Left lung (tissue), 10 donors: ENCODE measurements around the gene MLKL. TPM values are rescaled to one million over a fixed set of nuclear protein-coding genes. Genes with fewer than 3 reads are reported as not detected.

Experiments used
- ATAC-seq: fragments of 200-7000 bp; cut with Tn5 transposase; one replicate; pipeline ENCODE4 v1.9.1; 2020; ENCODE audit warnings: moderate library complexity
- DNase-seq, 4 donors: peaks; one replicate each; pipeline ENCODE4 v3.0.0-alpha.2; 2013 to 2020
- H3K27ac ChIP-seq, 2 donors: fragments of 200-600 bp; sonication (generic) in 1 of 2; one replicate each; pipeline versions ENCODE4 v1.5.0 to v1.8.0; 2020 to 2021
- H3K27me3 ChIP-seq, 2 donors: fragments of 200-600 bp; sonication (generic) in 1 of 2; one replicate each; pipeline versions ENCODE4 v1.5.0 to v1.8.0; 2020 to 2021
- H3K36me3 ChIP-seq, 2 donors: fragments of 200-600 bp; sonication (generic) in 1 of 2; one replicate each; pipeline versions ENCODE4 v1.5.0 to v1.8.0; 2020 to 2021
- H3K4me1 ChIP-seq, 2 donors: fragments of 200-600 bp; one replicate each; pipeline ENCODE4 v1.8.0; 2021
- H3K4me3 ChIP-seq, 2 donors: fragments of 200-600 bp; sonication (generic) in 1 of 2; one replicate each; pipeline versions ENCODE4 v1.5.0 to v1.8.0; 2020 to 2021; ENCODE audit warnings: mild to moderate bottlenecking in 1 of 2
- H3K9me3 ChIP-seq, 2 donors: fragments of 200-600 bp; sonication (generic) in 1 of 2; one replicate each; pipeline versions ENCODE4 v1.5.0 to v1.8.0; 2020 to 2021
- intact Hi-C, 2 donors: fragments of 100-400 bp; cut with DNase I; formaldehyde crosslinking; loops; one replicate each; pipeline versions ENCODE4 v1.11.2 to v1.14.2; 2022
- polyA plus RNA-seq, 6 donors: library from polyadenylated mRNA; unstranded; fragments of 120-200 nt; gene quantifications; one replicate each; pipeline ENCODE4 v1.2.1, GENCODE V29; 2013; ENCODE audit not compliant: insufficient read length in 6 of 6
- total RNA-seq, 2 donors: library from RNA; stranded (reverse); fragmentation: NEBNext Ultra II Directional; extraction: Animal tissue kit (Norgen Biotek cat#: 25700); gene quantifications; one replicate each; pipeline ENCODE4 v1.2.1, GENCODE V29; 2021
- TF ChIP-seq, protein P1 (sequence below), 2 donors: fragments of 200-600 bp; sonication (generic) in 1 of 2; IDR thresholded peaks; one replicate each; pipeline versions ENCODE4 v1.5.0 to v1.8.0; 2021; ENCODE audit warnings: antibody characterized with exemption in 2 of 2
- donor health status: DM: no; HTN: yes; CAD: no.
- donor health status: DM: no; HTN: no; CAD: no.

The MLKL gene
- total and polyA plus RNA-seq, 8 donors: 5.2 to 40.5 (median 6.8) TPM

- H3K4me1 ChIP-seq: no peaks in the 10 kb centered on the region
- peaks cover 0 to 80% of the 10 kb centered on the region in 2 donors for H3K36me3 ChIP-seq
- H3K4me3 ChIP-seq: no peak overlapping the region
- no peak overlapping the region for H3K27ac ChIP-seq
- DNase-seq: peak in 1 of 4 donors; percentile 2
- intact Hi-C loops: no loop called here
- TF ChIP-seq, protein P1, sequence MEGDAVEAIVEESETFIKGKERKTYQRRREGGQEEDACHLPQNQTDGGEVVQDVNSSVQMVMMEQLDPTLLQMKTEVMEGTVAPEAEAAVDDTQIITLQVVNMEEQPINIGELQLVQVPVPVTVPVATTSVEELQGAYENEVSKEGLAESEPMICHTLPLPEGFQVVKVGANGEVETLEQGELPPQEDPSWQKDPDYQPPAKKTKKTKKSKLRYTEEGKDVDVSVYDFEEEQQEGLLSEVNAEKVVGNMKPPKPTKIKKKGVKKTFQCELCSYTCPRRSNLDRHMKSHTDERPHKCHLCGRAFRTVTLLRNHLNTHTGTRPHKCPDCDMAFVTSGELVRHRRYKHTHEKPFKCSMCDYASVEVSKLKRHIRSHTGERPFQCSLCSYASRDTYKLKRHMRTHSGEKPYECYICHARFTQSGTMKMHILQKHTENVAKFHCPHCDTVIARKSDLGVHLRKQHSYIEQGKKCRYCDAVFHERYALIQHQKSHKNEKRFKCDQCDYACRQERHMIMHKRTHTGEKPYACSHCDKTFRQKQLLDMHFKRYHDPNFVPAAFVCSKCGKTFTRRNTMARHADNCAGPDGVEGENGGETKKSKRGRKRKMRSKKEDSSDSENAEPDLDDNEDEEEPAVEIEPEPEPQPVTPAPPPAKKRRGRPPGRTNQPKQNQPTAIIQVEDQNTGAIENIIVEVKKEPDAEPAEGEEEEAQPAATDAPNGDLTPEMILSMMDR (IDR thresholded peaks at IDR 0.05): peak; percentile 17 to 33
- no peak for ATAC-seq
- no peaks in the 10 kb centered on the region for H3K9me3 ChIP-seq
- no peaks in the 10 kb centered on the region for H3K27me3 ChIP-seq
Observed at GRCh38 chr16:74650966-74651567, 49.6 kb downstream of the MLKL start.

DNA sequence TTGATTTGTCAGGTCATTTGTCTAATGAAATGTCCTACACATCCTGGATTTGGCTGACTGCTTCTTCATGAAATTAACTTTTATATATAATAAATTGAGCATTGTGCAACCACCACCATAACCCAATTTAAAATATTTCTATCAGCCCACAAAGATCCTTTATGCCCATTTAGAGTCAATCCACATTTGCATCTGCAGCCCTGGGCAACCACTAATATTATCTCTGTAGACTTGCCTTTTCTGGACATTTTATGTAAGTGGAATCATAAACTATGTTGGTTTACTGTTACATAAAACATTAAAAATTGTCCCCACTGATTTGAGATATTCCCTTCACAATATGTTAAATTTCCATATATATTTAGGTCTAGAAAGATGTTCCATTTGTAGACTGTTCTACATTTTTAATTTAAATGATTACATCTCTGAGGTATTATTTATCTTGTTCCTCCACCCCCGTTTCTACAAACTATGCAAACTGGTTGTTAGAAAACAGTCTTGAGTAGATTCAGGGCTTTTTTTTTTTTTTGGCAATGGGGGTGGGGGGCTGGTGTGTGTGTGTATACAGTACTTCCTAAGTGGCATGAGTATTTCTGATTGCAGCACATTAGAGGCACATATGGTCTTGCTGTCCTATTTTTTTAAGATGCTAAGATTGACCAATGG lies 50.7 kb downstream of the MLKL start:
- no peaks in the 10 kb centered on the region for H3K27me3 ChIP-seq
- no peak overlapping the region for H3K4me3 ChIP-seq
- no peaks in the 10 kb centered on the region for H3K9me3 ChIP-seq
- no peak for ATAC-seq
- no peaks in the 10 kb centered on the region for H3K4me1 ChIP-seq
- DNase-seq: no peak
- intact Hi-C loops: no loop called here
- TF ChIP-seq, protein P1 (IDR thresholded peaks at IDR 0.05): no peak
- H3K36me3 ChIP-seq: peaks cover 0 to 83% of the 10 kb centered on the region in 2 donors
- no peak overlapping the region for H3K27ac ChIP-seq

DNA sequence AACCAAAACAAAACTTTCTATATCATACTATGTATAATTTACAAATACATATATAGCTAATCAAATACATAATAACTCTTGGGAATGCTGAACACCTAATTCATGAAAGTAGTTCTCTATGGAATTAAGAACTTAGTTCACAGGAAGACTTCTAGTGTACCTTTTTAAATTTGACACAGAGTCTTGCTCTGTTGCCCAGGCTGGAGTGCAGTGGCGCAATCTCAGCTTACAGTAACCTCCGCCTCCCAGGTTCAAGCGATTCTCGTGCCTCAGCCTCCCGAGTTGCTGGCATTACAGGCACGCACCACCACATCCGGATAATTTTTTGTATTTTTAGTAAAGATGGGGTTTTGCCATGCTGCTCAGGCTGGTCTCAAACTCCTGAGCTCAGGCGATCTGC lies 58.7 kb downstream of the MLKL start:
- TF ChIP-seq, protein P1 (IDR thresholded peaks at IDR 0.05): no peak
- peaks cover 0 to 100% of the 10 kb centered on the region in 2 donors for H3K36me3 ChIP-seq
- no peak for ATAC-seq

GRCh38 chr16:74637742-74638453 lies 62.8 kb downstream of the MLKL start:
- DNase-seq: no peak
- Histone ChIP-seq H3K4me3 (no peak overlapping the region), H3K27ac (no peak overlapping the region), H3K4me1 (no peaks in the 10 kb centered on the region), H3K27me3 (no peaks in the 10 kb centered on the region), H3K36me3 (peaks cover 0 to 100% of the 10 kb centered on the region in 2 donors), H3K9me3 (no peaks in the 10 kb centered on the region)
- intact Hi-C loops: no loop called here
- no peak for ATAC-seq
- TF ChIP-seq, protein P1 (IDR thresholded peaks at IDR 0.05): no peak

More for the DNA sequence above, 58.7 kb downstream of the MLKL start:
- no peaks in the 10 kb centered on the region for H3K9me3 ChIP-seq
- no peak for DNase-seq
- H3K4me1 ChIP-seq: no peaks in the 10 kb centered on the region
- H3K27me3 ChIP-seq: no peaks in the 10 kb centered on the region
- no peak overlapping the region for H3K27ac ChIP-seq
- intact Hi-C loops: no loop called here
- no peak overlapping the region for H3K4me3 ChIP-seq

DNA sequence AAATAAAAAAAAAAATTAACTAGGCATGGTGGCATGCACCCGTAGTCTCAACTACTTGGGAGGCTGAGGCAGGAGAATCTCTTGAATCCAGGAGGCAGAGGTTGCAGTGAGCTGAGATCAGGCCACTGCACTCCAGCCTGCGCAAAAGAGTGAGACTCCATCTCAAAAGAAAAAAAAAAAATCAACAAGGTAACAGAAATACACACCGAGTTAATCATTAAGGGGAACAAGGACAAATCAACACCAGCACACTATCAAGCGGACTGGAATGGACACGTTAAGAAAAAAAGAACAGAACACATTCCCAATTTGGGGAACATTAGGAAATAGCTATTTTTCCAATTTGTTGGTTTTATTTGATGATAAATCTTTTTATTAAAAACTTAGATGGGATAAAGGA lies 65.4 kb downstream of the MLKL start:
- intact Hi-C loops: no loop called here
- ATAC-seq (no peak), DNase-seq (no peak)
- Histone ChIP-seq H3K4me1 (no peaks in the 10 kb centered on the region), H3K27me3 (no peaks in the 10 kb centered on the region), H3K4me3 (no peak overlapping the region), H3K9me3 (no peaks in the 10 kb centered on the region), H3K36me3 (peaks cover 0 to 100% of the 10 kb centered on the region in 2 donors), H3K27ac (no peak overlapping the region)
- TF ChIP-seq, protein P1 (IDR thresholded peaks at IDR 0.05): no peak
